GM23248 (cell line): Measurements from ENCODE around the gene MTREX. TPM values are rescaled to one million over a fixed set of nuclear protein-coding genes. Genes with fewer than 3 reads are reported as not detected.

Experiments used
- DNase-seq: peaks from one replicate; pipeline ENCODE4 v3.0.0-alpha.2; 2015
- H2AFZ ChIP-seq: fragments of 200-600 bp; sonication (generic); 2 replicates; pipeline ENCODE4 v1.6.1; 2016; ENCODE audit warnings: antibody characterized with exemption
- H3F3A ChIP-seq: fragments of 200-600 bp; sonication (generic); 2 replicates; pipeline ENCODE4 v1.6.1; 2016; ENCODE audit warnings: mild to moderate bottlenecking, antibody characterized with exemption, mixed run types; ENCODE audit not compliant: insufficient read depth
- H3K27ac ChIP-seq: fragments of 200-600 bp; sonication (generic); 2 replicates; pipeline ENCODE4 v1.5.1; 2016; ENCODE audit warnings: mild to moderate bottlenecking
- H3K27me3 ChIP-seq: fragments of 200-600 bp; sonication (generic); replicated peaks from 2 replicates; pipeline ENCODE4 v1.6.1; 2016; ENCODE audit warnings: mild to moderate bottlenecking; ENCODE audit not compliant: insufficient read depth
- H3K36me3 ChIP-seq: fragments of 200-600 bp; sonication (generic); 2 replicates; pipeline ENCODE4 v1.6.1; 2016; ENCODE audit warnings: low read depth, mild to moderate bottlenecking
- H3K4me1 ChIP-seq: fragments of 200-600 bp; sonication (generic); 2 replicates; pipeline ENCODE4 v1.6.1; 2016; ENCODE audit warnings: mild to moderate bottlenecking; ENCODE audit not compliant: insufficient read depth
- H3K4me2 ChIP-seq: fragments of 200-600 bp; sonication (generic); one replicate; pipeline ENCODE4 v1.6.1; 2016; ENCODE audit warnings: mild to moderate bottlenecking; ENCODE audit not compliant: unreplicated experiment
- H3K4me3 ChIP-seq: fragments of 200-600 bp; sonication (generic); 2 replicates; pipeline ENCODE4 v1.5.1; 2016; ENCODE audit warnings: mild to moderate bottlenecking
- H3K79me2 ChIP-seq: fragments of 200-600 bp; sonication (generic); 2 replicates; pipeline ENCODE4 v1.6.1; 2016; ENCODE audit warnings: mild to moderate bottlenecking; ENCODE audit not compliant: insufficient read depth
- H3K9ac ChIP-seq: fragments of 200-600 bp; sonication (generic); 2 replicates; pipeline ENCODE4 v1.6.1; 2016; ENCODE audit warnings: mild to moderate bottlenecking
- H3K9me2 ChIP-seq: fragments of 200-600 bp; sonication (generic); 2 replicates; pipeline ENCODE4 v1.6.1; 2016; ENCODE audit warnings: mixed run types, mild to moderate bottlenecking, moderate library complexity; ENCODE audit not compliant: insufficient read depth
- H3K9me3 ChIP-seq: fragments of 200-600 bp; sonication (generic); one replicate; pipeline ENCODE4 v1.6.1; 2017; ENCODE audit warnings: low read depth
- H4K20me1 ChIP-seq: fragments of 200-600 bp; sonication (generic); 2 replicates; pipeline ENCODE4 v1.6.0; 2016; ENCODE audit not compliant: insufficient read depth
- EZH2 ChIP-seq: fragments of 200-600 bp; sonication (generic); IDR thresholded peaks from 2 replicates; pipeline ENCODE4 v1.6.1; 2018; ENCODE audit warnings: antibody characterized with exemption, mild to moderate bottlenecking; ENCODE audit not compliant: insufficient read depth, poor library complexity, severe bottlenecking
- EZH2phosphoT487 ChIP-seq: fragments of 200-600 bp; sonication (generic); IDR thresholded peaks from 2 replicates; pipeline ENCODE4 v1.6.1; 2018; ENCODE audit warnings: antibody characterized with exemption, moderate library complexity, mild to moderate bottlenecking, low read depth; ENCODE audit not compliant: insufficient read depth
- WGBS, 2 experiments: methylation state at CpG; one replicate each; pipeline ENCODE4 v1.1.6; 2015 to 2017; ENCODE audit warnings: low lambda C conversion rate in 2 of 2, low coverage in 1 of 2; ENCODE audit errors: missing lambda C conversion rate in 2 of 2; 5-methylcytosine and 5-hydroxymethylcytosine counted together
- in situ Hi-C: fragments of 300-500 bp; cut with MboI; formaldehyde crosslinking; loops from 2 replicates; pipeline ENCODE4 v1.15.0; 2020
- polyA plus RNA-seq: library from polyadenylated mRNA; unstranded; fragments of >200 nt; fragmentation: Nextera tagmentation; extraction: Ambion mirVana; gene quantifications from 2 replicates; pipeline ENCODE4 v1.2.1, GENCODE V29; 2016
- total RNA-seq: library from RNA; depleted of rRNA; stranded (reverse); fragments of >200 nt; shearing (Covaris generic); gene quantifications from 2 replicates; pipeline ENCODE4 v1.2.3, GENCODE V29; 2014

MTREX gene
- total and polyA plus RNA-seq, 2 experiments from 2014 or later, result 26.4 to 41.4 TPM

DNA sequence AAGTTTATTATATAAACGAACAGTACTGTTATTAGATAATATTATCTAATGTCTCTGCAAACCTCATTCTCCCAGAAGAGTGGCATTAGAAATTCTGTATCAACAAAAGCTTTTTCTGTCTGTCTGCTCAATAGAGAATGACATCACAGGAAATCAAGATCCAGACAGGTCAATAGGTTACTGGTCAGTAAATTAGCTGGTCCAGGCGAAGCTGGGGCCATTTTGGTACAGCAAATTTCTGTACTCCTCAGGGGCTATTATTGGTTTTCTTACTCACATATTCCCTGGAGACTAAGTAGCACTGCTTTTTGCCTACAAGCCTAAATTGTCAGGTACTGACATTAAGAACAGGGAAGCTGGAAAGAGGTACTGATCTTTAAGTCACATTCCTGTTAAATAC lies 146.5 kb downstream of the MTREX start:
- peaks cover 31% of the 10 kb centered on the region for H3K4me1 ChIP-seq
- H4K20me1 ChIP-seq, result no peaks in the 10 kb centered on the region
- H3K36me3 ChIP-seq, result no peaks in the 10 kb centered on the region
- TF ChIP-seq EZH2 (no peak), EZH2phosphoT487 (no peak)
- DNase-seq, result no peak
- in situ Hi-C loops, result no loop called here
- H2AFZ ChIP-seq, result no peak overlapping the region
- no peak overlapping the region for H3K9ac ChIP-seq
- WGBS, 2 experiments, result 60 to 63% methylated on average over 2 of the region's 2 CpGs
- no peak overlapping the region for H3K4me2 ChIP-seq
- H3F3A ChIP-seq, result peaks cover 25% of the 10 kb centered on the region
- H3K27ac ChIP-seq, result no peak overlapping the region
- H3K27me3 ChIP-seq, result no peaks in the 10 kb centered on the region
- peaks cover 37% of the 10 kb centered on the region for H3K79me2 ChIP-seq
- no peaks in the 10 kb centered on the region for H3K9me3 ChIP-seq
- H3K4me3 ChIP-seq, result no peak overlapping the region
- no peaks in the 10 kb centered on the region for H3K9me2 ChIP-seq

GRCh38 chr5:55456216-55456895 lies 148.6 kb downstream of the MTREX start:
- H3F3A ChIP-seq, result peaks cover 16% of the 10 kb centered on the region
- H3K9me3 ChIP-seq, result no peaks in the 10 kb centered on the region
- H3K36me3 ChIP-seq, result no peaks in the 10 kb centered on the region
- peak overlapping the region; percentile 23 for H3K4me2 ChIP-seq
- in situ Hi-C loops, result no loop called here
- no peaks in the 10 kb centered on the region for H3K9me2 ChIP-seq
- peaks cover 54% of the 10 kb centered on the region for H3K79me2 ChIP-seq
- H3K4me3 ChIP-seq, result no peak overlapping the region
- H2AFZ ChIP-seq, result no peak overlapping the region
- no peaks in the 10 kb centered on the region for H4K20me1 ChIP-seq
- no peak overlapping the region for H3K9ac ChIP-seq
- H3K4me1 ChIP-seq, result peaks cover 17% of the 10 kb centered on the region
- H3K27ac ChIP-seq, result peak overlapping the region; percentile 44
- TF ChIP-seq EZH2phosphoT487 (no peak), EZH2 (no peak)
- DNase-seq, result peak; percentile 83
- WGBS, 2 experiments, result 71 to 77% methylated on average over 3 of the region's 3 CpGs
- H3K27me3 ChIP-seq, result no peaks in the 10 kb centered on the region

DNA sequence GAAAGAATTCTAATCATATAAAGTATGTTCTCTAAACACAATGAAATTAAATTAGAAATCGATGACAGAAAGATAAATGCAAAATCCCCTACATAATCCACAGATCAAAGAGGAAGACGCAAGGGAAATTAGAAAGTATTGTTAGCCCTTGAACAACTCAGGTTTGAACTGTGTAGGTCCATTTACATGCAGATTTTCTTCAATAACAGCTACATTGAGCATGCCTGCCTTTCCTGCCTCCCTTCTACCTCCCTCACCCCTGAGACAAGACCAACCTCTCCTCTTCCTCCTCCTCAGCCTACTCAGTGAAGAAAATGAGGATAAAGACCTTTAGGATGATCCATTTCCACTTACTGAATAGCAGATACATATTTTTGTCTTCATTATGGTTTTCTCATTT lies 151.8 kb downstream of the MTREX start:
- Histone ChIP-seq H3K27ac (no peak overlapping the region), H3K4me1 (peaks cover 17% of the 10 kb centered on the region), H3F3A (peaks cover 16% of the 10 kb centered on the region), H3K9me2 (no peaks in the 10 kb centered on the region), H3K79me2 (peaks cover 45% of the 10 kb centered on the region), H3K9ac (no peak overlapping the region), H4K20me1 (no peaks in the 10 kb centered on the region), H2AFZ (no peak overlapping the region), H3K4me2 (no peak overlapping the region), H3K4me3 (no peak overlapping the region), H3K9me3 (no peaks in the 10 kb centered on the region), H3K36me3 (no peaks in the 10 kb centered on the region), H3K27me3 (no peaks in the 10 kb centered on the region)
- DNase-seq, result no peak
- 93 to 100% methylated on average over 2 of the region's 2 CpGs for WGBS, 2 experiments
- in situ Hi-C loops, result no loop called here
- TF ChIP-seq EZH2phosphoT487 (no peak), EZH2 (no peak)

DNA sequence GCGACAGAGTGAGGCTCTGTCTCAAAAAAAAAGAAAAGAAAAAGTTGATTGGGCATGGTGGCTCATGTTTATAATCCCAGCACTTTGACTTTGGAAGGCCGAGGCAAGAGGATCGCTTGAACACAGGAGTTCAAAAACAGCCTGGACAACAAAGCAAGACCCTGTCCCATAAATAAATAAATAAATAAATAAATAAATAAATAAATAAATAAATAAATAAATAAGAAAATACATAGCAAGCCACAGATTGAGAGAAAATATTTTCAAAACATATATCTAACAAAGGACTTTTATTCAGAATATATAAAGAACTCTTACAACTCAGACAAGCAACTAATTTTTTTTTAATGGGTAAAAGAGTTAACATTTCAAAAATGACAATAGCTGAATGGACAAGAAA lies 155.8 kb downstream of the MTREX start:
- no peak overlapping the region for H2AFZ ChIP-seq
- H3K9me2 ChIP-seq, result no peaks in the 10 kb centered on the region
- in situ Hi-C loops, result no loop called here
- H3K4me3 ChIP-seq, result no peak overlapping the region
- H4K20me1 ChIP-seq, result no peaks in the 10 kb centered on the region
- H3K36me3 ChIP-seq, result peaks cover 11% of the 10 kb centered on the region; the same call in 1 of the 2 replicates
- H3K27me3 ChIP-seq, result no peaks in the 10 kb centered on the region
- no peaks in the 10 kb centered on the region for H3K4me1 ChIP-seq
- no peak for DNase-seq
- H3K9me3 ChIP-seq, result no peaks in the 10 kb centered on the region
- no peak overlapping the region for H3K9ac ChIP-seq
- WGBS, 2 experiments, result 91 to 96% methylated on average over 2 to 3 of the region's 3 CpGs
- peaks cover 24% of the 10 kb centered on the region for H3K79me2 ChIP-seq
- no peak for TF ChIP-seq EZH2phosphoT487
- no peak for TF ChIP-seq EZH2
- H3F3A ChIP-seq, result no peaks in the 10 kb centered on the region
- H3K4me2 ChIP-seq, result no peak overlapping the region
- H3K27ac ChIP-seq, result no peak overlapping the region
